ENCODE measurements around the gene SEC14L5. TPM values are rescaled to one million over a fixed set of nuclear protein-coding genes. Genes with fewer than 3 reads are reported as not detected.

The SEC14L5 gene
- total RNA-seq, 1 experiment from 2014 or later = 0.27 TPM

- no peak for TF ChIP-seq TCF7L2 (IDR thresholded peaks at IDR 0.05; ENCODE audit: borderline replicate concordance, extremely low read depth, insufficient read depth, insufficient read length)
- no peak for TF ChIP-seq JUND (IDR thresholded peaks at IDR 0.05)
- no peak for TF ChIP-seq POLR2A (IDR thresholded peaks at IDR 0.05; ENCODE audit: borderline replicate concordance, extremely low read depth, insufficient read depth, insufficient read length)
- no peak for TF ChIP-seq RAD21 (IDR thresholded peaks at IDR 0.05; ENCODE audit: low read depth)
These were observed 62.4 kb downstream of the SEC14L5 start (continued) for GRCh38 chr16:5020551-5020950.

- Histone ChIP-seq H4K20me1 (ENCODE audit: insufficient read depth) (no peaks in the 10 kb centered on the region), H3K9me2 (ENCODE audit: insufficient read depth) (no peaks in the 10 kb centered on the region), H3K27me3 (ENCODE audit: insufficient read depth, low read length) (no peaks in the 10 kb centered on the region), H3K79me2 (ENCODE audit: insufficient read depth, low read length) (no peaks in the 10 kb centered on the region), H3K4me1 (ENCODE audit: control insufficient read depth in 1 of 2, insufficient read depth in 2 of 2, low read length in 2 of 2) (no peaks in the 10 kb centered on the region), H3K4me2 (ENCODE audit: low read length) (no peak overlapping the region), H3K4me3 (replicated peaks in 1 of 2; ENCODE audit: low read depth in 1 of 2, low read length in 2 of 2) (no peak overlapping the region), H3K27ac (ENCODE audit: low read depth, low read length) (no peak overlapping the region), H3K36me3 (ENCODE audit: control insufficient read depth in 1 of 2, insufficient read depth in 2 of 2, low read length in 2 of 2) (no peaks in the 10 kb centered on the region; a peak in 1 of 4 replicates), H3K9ac (ENCODE audit: low read length) (no peak overlapping the region), H3K9me3 (ENCODE audit: control insufficient read depth in 1 of 2, insufficient read depth in 1 of 2, low read depth in 1 of 2, low read length in 2 of 2) (no peaks in the 10 kb centered on the region), H2AFZ (ENCODE audit: low read depth, low read length, poor library complexity, severe bottlenecking) (no peak overlapping the region)
- DNase-seq (ENCODE audit: low read depth, low spot score) = no peak
- ChIA-PET POLR2A (no interaction called here), CTCF (no interaction called here), RAD21 (ENCODE audit: low non-redundant PET in 1 of 2, low total read pairs in 2 of 2, uncharacterized antibody in 2 of 2, unreplicated experiment in 2 of 2) (no interaction called here)
- TF ChIP-seq RAD21 (IDR thresholded peaks at IDR 0.05; ENCODE audit: low read depth) (no peak), EZH2phosphoT487 (IDR thresholded peaks at IDR 0.05; ENCODE audit: borderline replicate concordance) (no peak), EGR1 (IDR thresholded peaks at IDR 0.05; ENCODE audit: low read depth) (no peak), ZNF274 (IDR thresholded peaks at IDR 0.05; ENCODE audit: low read depth, low read length) (no peak), POLR2AphosphoS5 (IDR thresholded peaks at IDR 0.05; ENCODE audit: low read depth, low read length) (no peak), SRF (IDR thresholded peaks at IDR 0.05; ENCODE audit: low read depth) (no peak), SIN3A (IDR thresholded peaks at IDR 0.05; ENCODE audit: low read depth) (no peak), CEBPB (IDR thresholded peaks at IDR 0.05; ENCODE audit: low read depth) (no peak), YY1 (IDR thresholded peaks at IDR 0.05; ENCODE audit: extremely low read depth, insufficient replicate concordance, low read depth, low read length) (no peak)
- no TSS peak for BruUV-seq (replicated peaks)
- intact Hi-C loops (cut with micrococcal nuclease) = loop anchor here (10.0 kb wide), 1 partner anchor 308 kb away; no protein-coding TSS in a partner anchor
- ATAC-seq = no peak
These were observed 64.4 kb downstream of the SEC14L5 start for GRCh38 chr16:5022521-5022920.
